OCI-LY7 (cell line): Measurements from ENCODE around the gene EHD4.

Experiments used
- CTCF ChIP-seq: fragments of 200-600 bp; sonication (generic); conservative IDR thresholded peaks from 2 replicates; pipeline ENCODE4 v1.5.1; 2014; ENCODE audit warnings: mild to moderate bottlenecking, antibody characterized with exemption, low read length, moderate library complexity, mixed read lengths
- EZH2phosphoT487 ChIP-seq: fragments of 200-600 bp; sonication (generic); IDR thresholded peaks from 2 replicates; pipeline ENCODE4 v1.6.1; 2018; ENCODE audit warnings: low read depth, borderline replicate concordance, mild to moderate bottlenecking, mixed run types, antibody characterized with exemption, low read length, moderate library complexity, mixed read lengths

GRCh38 chr15:41930221-41930866, 42.0 kb downstream of the EHD4 start:
- TF ChIP-seq CTCF (no peak), EZH2phosphoT487 (no peak)
